Spleen (tissue), 11 donors: ENCODE measurements around the gene CASP9. TPM values are rescaled to one million over a fixed set of nuclear protein-coding genes. Genes with fewer than 3 reads are reported as not detected.
"Not testable (repeated sequence)": the region's sequence is repeated elsewhere in the genome, so short reads cannot be mapped to it uniquely, and the experiment has no call there.

Experiments used
- DNase-seq: peaks from one replicate; pipeline ENCODE4 v3.0.0-alpha.2; 2020
- H3K27ac ChIP-seq, 8 donors: fragments of 200-600 bp; sonication (generic) in 7 of 8; 1 replicate in 4 of 8; 2 replicates in 4 of 8; pipeline versions ENCODE4 v1.5.0 to v1.8.0; 2016 to 2021; ENCODE audit warnings: inconsistent platforms in 4 of 8, mild to moderate bottlenecking in 4 of 8, moderate library complexity in 1 of 8
- H3K27me3 ChIP-seq, 7 donors: fragments of 200-600 bp; sonication (generic) in 6 of 7; replicated peaks in 1 of 7; 1 replicate in 4 of 7; 2 replicates in 3 of 7; pipeline versions ENCODE4 v1.5.0 to v1.8.0; 2016 to 2021; ENCODE audit warnings: inconsistent platforms in 3 of 7, mild to moderate bottlenecking in 1 of 7
- H3K36me3 ChIP-seq, 6 donors: fragments of 200-600 bp; sonication (generic) in 5 of 6; 1 replicate in 4 of 6; 2 replicates in 2 of 6; pipeline versions ENCODE4 v1.5.0 to v1.8.0; 2016 to 2021; ENCODE audit warnings: inconsistent platforms in 2 of 6
- H3K4me1 ChIP-seq, 6 donors: fragments of 200-600 bp; sonication (generic) in 5 of 6; 1 replicate in 3 of 6; 2 replicates in 3 of 6; pipeline versions ENCODE4 v1.5.0 to v1.8.0; 2016 to 2021; ENCODE audit warnings: inconsistent platforms in 3 of 6
- H3K4me3 ChIP-seq, 8 donors: fragments of 200-600 bp; sonication (generic) in 7 of 8; 1 replicate in 4 of 8; 2 replicates in 4 of 8; pipeline versions ENCODE4 v1.5.0 to v1.8.0; 2016 to 2021; ENCODE audit warnings: inconsistent platforms in 4 of 8, mild to moderate bottlenecking in 4 of 8, moderate library complexity in 2 of 8
- H3K9me3 ChIP-seq, 8 donors: fragments of 200-600 bp; sonication (generic) in 7 of 8; 1 replicate in 4 of 8; 2 replicates in 4 of 8; pipeline versions ENCODE4 v1.5.0 to v1.8.0; 2016 to 2021; ENCODE audit warnings: inconsistent platforms in 4 of 8
- CTCF ChIP-seq, 11 experiments: fragments of 200-600 bp in 7 of 11; fragments of 450-650 bp in 4 of 11; sonication (generic) in 4 of 11; IDR thresholded peaks in 8 of 11; conservative IDR thresholded peaks in 3 of 11; 1 replicate in 7 of 11; 2 replicates in 4 of 11; pipeline versions ENCODE4 v1.4.0 to v1.8.0; 2016 to 2021; ENCODE audit warnings: antibody characterized with exemption in 11 of 11, inconsistent platforms in 4 of 11, mild to moderate bottlenecking in 1 of 11
- POLR2A ChIP-seq, 3 donors: fragments of 450-650 bp; IDR thresholded peaks; one replicate each; pipeline ENCODE4 v1.5.1; 2017; ENCODE audit warnings: antibody characterized with exemption in 3 of 3, mild to moderate bottlenecking in 1 of 3
- POLR2AphosphoS5 ChIP-seq, 3 donors: sonication (generic); formaldehyde crosslinking; IDR thresholded peaks; one replicate each; pipeline ENCODE4 v1.5.1; 2017; ENCODE audit warnings: antibody characterized with exemption in 3 of 3
- WGBS, 5 donors: extraction: QIAGEN DNeasy Blood & Tissue Kit in 3 of 5; methylation state at CpG; one replicate each; pipeline versions ENCODE4 v1.1.5 to v1.1.7; 2013 to 2018; 5-methylcytosine and 5-hydroxymethylcytosine counted together
- intact Hi-C: fragments of 100-400 bp; cut with DNase I; formaldehyde crosslinking; loops from one replicate; pipeline ENCODE4 v1.15.0; 2023; ENCODE audit warnings: low total_unique reads
- polyA plus RNA-seq, 3 donors: library from polyadenylated mRNA; stranded (reverse); fragments of 200-250 nt; gene quantifications; one replicate each; pipeline ENCODE4 v1.2.1, GENCODE V29; 2013
- total RNA-seq, 7 donors: library from RNA; depleted of rRNA in 3 of 7; stranded (reverse); fragments of >200 nt in 3 of 7; fragmentation: NEBNext Ultra II Directional in 4 of 7; extraction: Animal tissue kit (Norgen Biotek cat#: 25700) in 4 of 7; gene quantifications; one replicate each; pipeline versions ENCODE4 v1.1.0 to v1.2.1, GENCODE V29; 2016 to 2021
- donor health status: healthy with polysubstance abuse.
- donor health status: DM: no; HTN: no; CAD: no; lungs with moderate emphysema.
- donor health status: DM: no; HTN: no; CAD: no.
- donor health status: Bipolar disorder and iron deficiency.
- donor health status: healthy.
- donor health status: DM: no; HTN: no; CAD: no.
- donor health status: DM: yes; HTN: yes; CAD: no.

CASP9 gene
- total and polyA plus RNA-seq, 10 donors = 10.3 to 17.7 (median 11.5) TPM

GRCh38 chr1:15524283-15525049 lies 451 bp upstream of the CASP9 start:
- Histone ChIP-seq H3K9me3 (no peaks in the 10 kb centered on the region), H3K27ac (peak overlapping the region; percentile 90 to 99 (median 96)), H3K27me3 (no peaks in the 10 kb centered on the region), H3K36me3 (peaks cover 0 to 5% (median 0%) of the 10 kb centered on the region in 6 donors), H3K4me1 (peaks cover 19 to 63% (median 44%) of the 10 kb centered on the region in 6 donors), H3K4me3 (peak overlapping the region; percentile 62 to 90 (median 72))
- intact Hi-C loops = loop anchor here (10.0 kb wide), 1 partner anchor 90 kb away; the partner anchor contains the start of gene DDI2
- peak; percentile 100 for DNase-seq
- TF ChIP-seq POLR2AphosphoS5 (IDR thresholded peaks at IDR 0.05) (peak; percentile 35 to 60 (median 56)), POLR2A (IDR thresholded peaks at IDR 0.05) (no peak), CTCF (IDR thresholded peaks at IDR 0.05 in 8 of 11, conservative IDR thresholded peaks at IDR 0.05 in 3 of 11) (peak in 1 of 11 experiments; percentile 35)
- 0 to 3% (median 2%) methylated on average over 19 to 87 of the region's 88 CpGs for WGBS, 5 donors

- Histone ChIP-seq H3K9me3 (no peaks in the 10 kb centered on the region), H3K27me3 (no peaks in the 10 kb centered on the region), H3K4me1 (peaks cover 19 to 52% (median 42%) of the 10 kb centered on the region in 6 donors), H3K36me3 (no peaks in the 10 kb centered on the region), H3K27ac (peak overlapping the region; percentile 90 to 99 (median 96)), H3K4me3 (peak overlapping the region; percentile 62 to 90 (median 72))
- no peak for TF ChIP-seq POLR2A (IDR thresholded peaks at IDR 0.05)
- no peak for TF ChIP-seq CTCF (IDR thresholded peaks at IDR 0.05 in 8 of 11, conservative IDR thresholded peaks at IDR 0.05 in 3 of 11)
- no peak for TF ChIP-seq POLR2AphosphoS5 (IDR thresholded peaks at IDR 0.05)
- 41 to 44% (median 43%) methylated on average over 18 of the region's 18 CpGs for WGBS, 5 donors
- no peak for DNase-seq
- intact Hi-C loops = loop anchor here (10.0 kb wide), 1 partner anchor 91 kb away; the partner anchor contains the start of gene DDI2
Measured at GRCh38 chr1:15523104-15524020, 653 bp downstream of the CASP9 start.

- peaks cover 0 to 8% (median 0%) of the 10 kb centered on the region in 6 donors for H3K36me3 ChIP-seq
- 88 to 96% (median 94%) methylated on average over 4 of the region's 4 CpGs for WGBS, 5 donors
- no peak overlapping the region for H3K27ac ChIP-seq
- DNase-seq = no peak
- no peaks in the 10 kb centered on the region for H3K9me3 ChIP-seq
- H3K27me3 ChIP-seq = no peaks in the 10 kb centered on the region
- H3K4me3 ChIP-seq = no peak overlapping the region
- intact Hi-C loops = loop anchor here (10.0 kb wide), 1 partner anchor 92 kb away; the partner anchor contains the start of gene DDI2
- peaks cover 16 to 44% (median 34%) of the 10 kb centered on the region in 6 donors for H3K4me1 ChIP-seq
- TF ChIP-seq CTCF (IDR thresholded peaks at IDR 0.05 in 8 of 11, conservative IDR thresholded peaks at IDR 0.05 in 3 of 11) (no peak), POLR2A (IDR thresholded peaks at IDR 0.05) (no peak)
Measured at GRCh38 chr1:15522551-15522950, 1.5 kb downstream of the CASP9 start.

- not testable (repeated sequence) for H3K4me3 ChIP-seq, H3K27me3 ChIP-seq, H3K9me3 ChIP-seq, H3K27ac ChIP-seq
- Histone ChIP-seq H3K36me3 (peaks cover 0 to 20% (median 2%) of the 10 kb centered on the region in 6 donors), H3K4me1 (peaks cover 13 to 38% (median 27%) of the 10 kb centered on the region in 6 donors)
- 86 to 91% (median 89%) methylated on average over 17 of the region's 17 CpGs for WGBS, 5 donors
- intact Hi-C loops = loop anchor here (10.0 kb wide), 1 partner anchor 93 kb away; the partner anchor contains the start of gene DDI2
- peak; percentile 64 for DNase-seq
Measured at GRCh38 chr1:15521206-15521906, 2.7 kb downstream of the CASP9 start.
